Gastrocnemius medialis (tissue), 4 donors: ENCODE results near the gene KIDINS220. TPM values are rescaled to one million over a fixed set of nuclear protein-coding genes. Genes with fewer than 3 reads are reported as not detected.

Experiments used
- ATAC-seq, 2 donors: fragments of 150-250 bp; one replicate each; pipeline ENCODE4 v1.9.1; 2016
- DNase-seq, 2 donors: peaks; one replicate each; pipeline ENCODE4 v3.0.0-alpha.2; 2019
- H3K27ac ChIP-seq, 4 donors: fragments of 200-600 bp; sonication (generic); 1 replicate in 1 of 4; 2 replicates in 3 of 4; pipeline ENCODE4 v1.5.1; 2016 to 2018; ENCODE audit warnings: mild to moderate bottlenecking in 2 of 4, moderate library complexity in 1 of 4
- H3K27me3 ChIP-seq, 3 donors: fragments of 200-600 bp; sonication (generic) in 2 of 3; 1 replicate in 1 of 3; 2 replicates in 2 of 3; pipeline versions ENCODE4 v1.5.1 to v1.6.0; 2016 to 2019; ENCODE audit warnings: mild to moderate bottlenecking in 1 of 3, moderate library complexity in 1 of 3
- H3K36me3 ChIP-seq, 2 donors: fragments of 200-600 bp; sonication (generic) in 1 of 2; one replicate each; pipeline ENCODE4 v1.5.1; 2017 to 2018
- H3K4me1 ChIP-seq, 2 donors: fragments of 200-600 bp; sonication (generic) in 1 of 2; one replicate each; pipeline ENCODE4 v1.5.1; 2016 to 2017; ENCODE audit warnings: mild to moderate bottlenecking in 2 of 2
- H3K4me3 ChIP-seq, 4 donors: fragments of 200-600 bp; sonication (generic) in 3 of 4; 1 replicate in 1 of 4; 2 replicates in 3 of 4; pipeline ENCODE4 v1.5.1; 2016 to 2019; ENCODE audit warnings: mild to moderate bottlenecking in 2 of 4
- H3K9me3 ChIP-seq, 3 donors: fragments of 200-600 bp; sonication (generic) in 2 of 3; 1 replicate in 1 of 3; 2 replicates in 2 of 3; pipeline ENCODE4 v1.5.1; 2016 to 2019
- POLR2A ChIP-seq, 2 donors: fragments of 450-650 bp; IDR thresholded peaks; one replicate each; pipeline ENCODE4 v1.6.1; 2017; ENCODE audit warnings: antibody characterized with exemption in 2 of 2, mild to moderate bottlenecking in 2 of 2, moderate library complexity in 2 of 2
- in situ Hi-C, 4 donors: fragments of 200-750 bp; cut with MboI; loops; one replicate each; pipeline versions ENCODE4 v1.15.0 to v1.8.0; 2017; ENCODE audit warnings: low sequenced_read_pairs in 4 of 4
- intact Hi-C: fragments of 100-400 bp; cut with DNase I; formaldehyde crosslinking; loops from one replicate; pipeline ENCODE4 v1.15.1; 2023; ENCODE audit warnings: low total_unique reads
- total RNA-seq, 4 donors: library from RNA; depleted of rRNA; stranded (reverse); fragments of >200 nt; gene quantifications; one replicate each; pipeline versions ENCODE4 v1.1.0 to v1.2.3, GENCODE V29; 2016
- TF ChIP-seq, protein P1 (sequence below), 5 experiments: fragments of 450-650 bp in 3 of 5; fragments of 200-600 bp in 2 of 5; sonication (generic) in 2 of 5; IDR thresholded peaks in 4 of 5; conservative IDR thresholded peaks in 1 of 5; 1 replicate in 4 of 5; 2 replicates in 1 of 5; pipeline ENCODE4 v1.5.1; 2016 to 2019; ENCODE audit warnings: antibody characterized with exemption in 5 of 5, mild to moderate bottlenecking in 3 of 5, moderate library complexity in 3 of 5

Gene KIDINS220
- total RNA-seq, 4 donors from 2014 or later: 57.8 to 78.9 (median 59.1) TPM

DNA sequence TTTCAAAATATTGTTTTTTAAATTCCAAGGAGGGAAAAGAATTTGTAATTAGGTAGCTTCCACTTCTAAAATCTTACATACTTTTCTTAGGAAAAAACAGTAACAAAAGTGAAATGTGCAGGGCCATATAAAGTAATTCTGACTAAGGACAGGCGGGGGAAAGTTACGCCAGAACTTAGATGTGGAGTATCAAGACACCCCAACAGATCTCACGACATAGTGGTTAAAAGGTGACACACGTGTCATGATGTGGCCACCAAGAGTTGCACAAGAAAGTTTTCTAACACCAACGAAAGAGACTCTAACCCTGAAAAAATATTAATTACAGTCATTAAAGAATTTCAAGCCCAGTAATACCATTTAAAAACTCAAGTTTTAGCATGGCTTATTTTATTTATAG lies 51.0 kb downstream of the KIDINS220 start:
- H3K27me3 ChIP-seq: no peaks in the 10 kb centered on the region
- H3K36me3 ChIP-seq: peaks cover 0 to 59% of the 10 kb centered on the region in 2 donors
- no peak overlapping the region for H3K27ac ChIP-seq
- H3K9me3 ChIP-seq: no peaks in the 10 kb centered on the region
- in situ Hi-C loops: no loop called here
- no peak for TF ChIP-seq POLR2A (IDR thresholded peaks at IDR 0.05)
- TF ChIP-seq, protein P1, sequence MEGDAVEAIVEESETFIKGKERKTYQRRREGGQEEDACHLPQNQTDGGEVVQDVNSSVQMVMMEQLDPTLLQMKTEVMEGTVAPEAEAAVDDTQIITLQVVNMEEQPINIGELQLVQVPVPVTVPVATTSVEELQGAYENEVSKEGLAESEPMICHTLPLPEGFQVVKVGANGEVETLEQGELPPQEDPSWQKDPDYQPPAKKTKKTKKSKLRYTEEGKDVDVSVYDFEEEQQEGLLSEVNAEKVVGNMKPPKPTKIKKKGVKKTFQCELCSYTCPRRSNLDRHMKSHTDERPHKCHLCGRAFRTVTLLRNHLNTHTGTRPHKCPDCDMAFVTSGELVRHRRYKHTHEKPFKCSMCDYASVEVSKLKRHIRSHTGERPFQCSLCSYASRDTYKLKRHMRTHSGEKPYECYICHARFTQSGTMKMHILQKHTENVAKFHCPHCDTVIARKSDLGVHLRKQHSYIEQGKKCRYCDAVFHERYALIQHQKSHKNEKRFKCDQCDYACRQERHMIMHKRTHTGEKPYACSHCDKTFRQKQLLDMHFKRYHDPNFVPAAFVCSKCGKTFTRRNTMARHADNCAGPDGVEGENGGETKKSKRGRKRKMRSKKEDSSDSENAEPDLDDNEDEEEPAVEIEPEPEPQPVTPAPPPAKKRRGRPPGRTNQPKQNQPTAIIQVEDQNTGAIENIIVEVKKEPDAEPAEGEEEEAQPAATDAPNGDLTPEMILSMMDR (IDR thresholded peaks at IDR 0.05 in 4 of 5, conservative IDR thresholded peaks at IDR 0.05 in 1 of 5): no peak
- H3K4me1 ChIP-seq: no peaks in the 10 kb centered on the region
- ATAC-seq: no peak
- intact Hi-C loops: no loop called here
- DNase-seq: no peak
- H3K4me3 ChIP-seq: no peak overlapping the region

DNA sequence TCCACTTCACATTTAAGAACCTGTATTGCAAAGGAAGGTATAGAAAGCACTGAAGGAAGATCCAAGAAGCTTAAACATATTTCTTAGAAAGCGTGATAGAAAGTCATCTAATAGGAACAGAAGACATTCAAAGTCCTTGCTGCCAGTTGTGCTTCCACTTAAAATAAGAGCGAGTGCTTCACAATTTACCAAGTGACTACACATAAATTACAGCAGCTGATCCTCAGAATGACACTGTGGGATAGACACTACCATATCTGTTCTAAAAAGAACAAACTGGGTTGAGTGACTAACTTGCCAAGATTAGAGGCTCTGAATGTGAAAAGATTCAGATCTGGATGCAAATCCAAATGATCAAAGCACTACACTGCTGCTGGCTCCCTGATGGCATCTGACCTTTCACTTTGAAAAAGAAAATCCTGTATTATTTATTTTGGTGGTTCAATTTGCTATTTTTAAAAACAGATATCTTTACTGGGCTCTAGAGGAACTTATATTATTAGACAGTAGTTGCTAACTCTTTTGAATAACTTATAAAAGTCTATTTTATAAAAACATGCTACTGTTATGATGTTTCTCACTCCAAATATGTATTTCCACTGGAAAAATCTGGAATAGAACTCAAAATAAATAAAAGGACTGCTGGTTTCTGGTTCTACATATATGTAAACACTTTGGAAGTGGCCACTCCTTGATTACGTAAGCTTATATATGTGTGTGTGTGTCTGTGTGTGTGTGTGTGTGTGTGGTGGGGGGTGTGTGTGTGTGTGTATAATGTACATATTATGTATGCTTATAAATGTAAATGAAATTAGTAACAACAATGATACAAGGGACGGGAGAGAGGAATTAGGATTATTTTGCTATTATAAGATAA lies 57.4 kb downstream of the KIDINS220 start:
- no peaks in the 10 kb centered on the region for H3K27me3 ChIP-seq
- no peak for TF ChIP-seq POLR2A (IDR thresholded peaks at IDR 0.05)
- TF ChIP-seq, protein P1 (IDR thresholded peaks at IDR 0.05 in 4 of 5, conservative IDR thresholded peaks at IDR 0.05 in 1 of 5): no peak
- no peak for DNase-seq
- H3K9me3 ChIP-seq: no peaks in the 10 kb centered on the region
- H3K4me1 ChIP-seq: no peaks in the 10 kb centered on the region
- peaks cover 7 to 61% of the 10 kb centered on the region in 2 donors for H3K36me3 ChIP-seq
- in situ Hi-C loops (no loop called here), intact Hi-C loops (no loop called here)
- no peak overlapping the region for H3K4me3 ChIP-seq
- H3K27ac ChIP-seq: no peak overlapping the region
- no peak for ATAC-seq

DNA sequence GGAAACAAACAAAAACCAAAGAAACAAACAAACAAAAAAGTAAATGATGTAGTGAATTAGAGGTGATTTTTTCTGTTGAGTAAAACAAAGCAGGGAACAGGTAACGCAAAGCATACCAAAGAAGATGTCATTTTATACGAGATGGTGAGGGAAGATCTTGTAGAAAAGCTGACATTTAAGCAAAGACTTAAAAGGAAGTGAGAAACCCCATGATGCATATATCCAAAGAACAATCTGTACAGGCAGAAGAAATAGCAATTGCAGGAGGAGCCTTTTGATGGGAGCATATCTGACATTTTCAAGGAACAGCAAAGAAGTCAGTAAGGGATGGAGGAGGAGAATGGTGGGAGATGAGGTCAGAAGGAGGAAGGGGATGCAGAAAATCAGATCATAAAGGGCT lies 63.0 kb downstream of the KIDINS220 start:
- TF ChIP-seq POLR2A (IDR thresholded peaks at IDR 0.05): no peak
- TF ChIP-seq, protein P1 (IDR thresholded peaks at IDR 0.05 in 4 of 5, conservative IDR thresholded peaks at IDR 0.05 in 1 of 5): no peak

DNA sequence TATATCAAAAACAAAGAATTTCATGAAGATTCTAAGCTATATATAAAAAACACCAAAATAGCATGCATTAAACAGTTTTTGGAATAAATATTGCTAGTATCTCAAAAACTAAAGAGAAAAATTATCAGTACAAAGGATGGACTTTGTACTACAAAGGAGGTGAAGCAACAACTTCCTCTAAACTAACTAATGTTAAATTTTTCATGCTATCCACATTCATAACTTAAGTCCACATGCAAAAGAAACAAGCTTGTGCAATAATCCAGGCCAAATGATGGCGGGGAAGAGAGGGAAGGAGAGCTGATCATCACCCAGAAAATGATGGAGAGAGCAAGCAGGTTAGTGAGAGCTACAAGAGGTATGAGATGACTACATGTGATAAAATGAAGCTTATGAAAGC lies 70.1 kb downstream of the KIDINS220 start:
- peaks cover 0 to 39% of the 10 kb centered on the region in 2 donors for H3K36me3 ChIP-seq
- H3K4me1 ChIP-seq: no peaks in the 10 kb centered on the region
- H3K27me3 ChIP-seq: no peaks in the 10 kb centered on the region
- H3K9me3 ChIP-seq: no peaks in the 10 kb centered on the region
- TF ChIP-seq, protein P1 (IDR thresholded peaks at IDR 0.05 in 4 of 5, conservative IDR thresholded peaks at IDR 0.05 in 1 of 5): no peak
- TF ChIP-seq POLR2A (IDR thresholded peaks at IDR 0.05): no peak
- in situ Hi-C loops (no loop called here), intact Hi-C loops (no loop called here)
- no peak overlapping the region for H3K4me3 ChIP-seq
- ATAC-seq (no peak), DNase-seq (no peak)
- no peak overlapping the region for H3K27ac ChIP-seq

More for the DNA sequence above, 63.0 kb downstream of the KIDINS220 start:
- Histone ChIP-seq H3K27me3 (no peaks in the 10 kb centered on the region), H3K4me3 (no peak overlapping the region), H3K27ac (no peak overlapping the region), H3K36me3 (peaks cover 7 to 79% of the 10 kb centered on the region in 2 donors), H3K9me3 (no peaks in the 10 kb centered on the region), H3K4me1 (no peaks in the 10 kb centered on the region)
- DNase-seq (no peak), ATAC-seq (no peak)
- intact Hi-C loops: no loop called here
- in situ Hi-C loops: no loop called here
